HEK293T (cell line): ENCODE results near the gene SLC25A29.

Source experiments
- CTCF ChIA-PET: fragments of 350-600 bp; formaldehyde crosslinking; extraction: SDS; loops from one replicate; lab custom pipeline; 2021; ENCODE audit warnings: antibody characterized with exemption, inconsistent platforms; lab: Yijun Ruan, JAX
- POLR2A ChIA-PET: fragments of 350-600 bp; formaldehyde crosslinking; extraction: SDS; loops from one replicate; lab custom pipeline; 2020; ENCODE audit warnings: antibody characterized with exemption, inconsistent platforms; lab: Yijun Ruan, JAX
- DNase-seq: peaks from one replicate; pipeline ENCODE4 v3.0.0; 2012; ENCODE audit warnings: mixed read lengths; ENCODE audit errors: extremely low spot score
- ARNT ChIP-seq: fragments of 450-650 bp; IDR thresholded peaks from 2 replicates; pipeline ENCODE4 v1.6.1; 2017; ENCODE audit warnings: mild to moderate bottlenecking
- BHLHE40 ChIP-seq: fragments of 450-650 bp; IDR thresholded peaks from 2 replicates; pipeline ENCODE4 v1.6.1; 2016; ENCODE audit warnings: mild to moderate bottlenecking, moderate library complexity, borderline replicate concordance
- CTBP1 ChIP-seq: fragments of 450-650 bp; IDR thresholded peaks from 2 replicates; pipeline ENCODE4 v1.6.1; 2016; ENCODE audit warnings: borderline replicate concordance
- ELF4 ChIP-seq: fragments of 450-650 bp; IDR thresholded peaks from 2 replicates; pipeline ENCODE4 v1.6.1; 2017; ENCODE audit warnings: antibody characterized with exemption
- FOXA1 ChIP-seq: fragments of 450-650 bp; IDR thresholded peaks from 2 replicates; pipeline ENCODE4 v1.6.1; 2016; ENCODE audit warnings: mild to moderate bottlenecking
- FOXK2 ChIP-seq: fragments of 450-650 bp; IDR thresholded peaks from 2 replicates; pipeline ENCODE4 v1.6.1; 2016; ENCODE audit warnings: mild to moderate bottlenecking
- FOXM1 ChIP-seq: fragments of 450-650 bp; IDR thresholded peaks from 2 replicates; pipeline ENCODE4 v1.6.1; 2017; ENCODE audit warnings: mild to moderate bottlenecking, borderline replicate concordance
- HDGF ChIP-seq: fragments of 450-650 bp; IDR thresholded peaks from 2 replicates; pipeline ENCODE4 v1.6.1; 2017; ENCODE audit warnings: antibody characterized with exemption, borderline replicate concordance
- L3MBTL2 ChIP-seq: fragments of 450-650 bp; conservative IDR thresholded peaks from 2 replicates; pipeline ENCODE4 v1.6.1; 2016; ENCODE audit warnings: mild to moderate bottlenecking
- LEF1 ChIP-seq: fragments of 450-650 bp; IDR thresholded peaks from 2 replicates; pipeline ENCODE4 v1.6.1; 2017; ENCODE audit warnings: mild to moderate bottlenecking, borderline replicate concordance
- NFRKB ChIP-seq: fragments of 450-650 bp; IDR thresholded peaks from 2 replicates; pipeline ENCODE4 v1.6.1; 2016; ENCODE audit warnings: mild to moderate bottlenecking, moderate library complexity
- PKNOX1 ChIP-seq: fragments of 450-650 bp; IDR thresholded peaks from 2 replicates; pipeline ENCODE4 v1.6.1; 2016
- SP1 ChIP-seq: fragments of 450-650 bp; IDR thresholded peaks from 2 replicates; pipeline ENCODE4 v1.6.1; 2017
- SUZ12 ChIP-seq: fragments of 450-650 bp; IDR thresholded peaks from 2 replicates; pipeline ENCODE4 v1.6.1; 2016; ENCODE audit warnings: mild to moderate bottlenecking
- TARDBP ChIP-seq: fragments of 450-650 bp; IDR thresholded peaks from 2 replicates; pipeline ENCODE4 v1.6.1; 2016
- ZNF384 ChIP-seq: fragments of 450-650 bp; IDR thresholded peaks from 2 replicates; pipeline ENCODE4 v1.6.1; 2016

The SLC25A29 gene

GRCh38 chr14:100332797-100333196 is 26.6 kb upstream of the SLC25A29 start:
- ChIA-PET CTCF (no interaction called here), POLR2A (no interaction called here)
- TF ChIP-seq PKNOX1 (no peak), CTBP1 (no peak), HDGF (no peak)
- DNase-seq, result no peak

- ChIA-PET POLR2A (no interaction called here), CTCF (no interaction called here)
- no peak for DNase-seq
- TF ChIP-seq PKNOX1, result no peak
- no peak for TF ChIP-seq SUZ12
- TF ChIP-seq FOXK2, result no peak
- no peak for TF ChIP-seq LEF1
- TF ChIP-seq FOXM1, result no peak
- TF ChIP-seq NFRKB, result no peak
- TF ChIP-seq FOXA1, result no peak
- no peak for TF ChIP-seq ARNT
- TF ChIP-seq HDGF, result no peak
- no peak for TF ChIP-seq ZNF384
- TF ChIP-seq BHLHE40, result no peak
- TF ChIP-seq TARDBP, result no peak
Measured at GRCh38 chr14:100332071-100332639, 25.9 kb upstream of the SLC25A29 start.

GRCh38 chr14:100330388-100330931 is 24.2 kb upstream of the SLC25A29 start:
- no peak for DNase-seq
- POLR2A ChIA-PET, result interaction anchor here (1.5 kb wide), 1 partner anchor 11 kb away, joined by 3 read pairs; no protein-coding TSS in a partner anchor
- TF ChIP-seq HDGF (no peak), SP1 (no peak), SUZ12 (no peak), ZNF384 (no peak), FOXM1 (no peak), TARDBP (no peak), ARNT (no peak), LEF1 (no peak), L3MBTL2 (no peak), CTBP1 (no peak), NFRKB (no peak), BHLHE40 (no peak), FOXK2 (no peak), PKNOX1 (no peak), ELF4 (no peak), FOXA1 (no peak)
- CTCF ChIA-PET, result no interaction called here

GRCh38 chr14:100330007-100330344 is 23.7 kb upstream of the SLC25A29 start:
- no peak for TF ChIP-seq FOXM1
- TF ChIP-seq L3MBTL2, result no peak
- TF ChIP-seq TARDBP, result no peak
- no peak for TF ChIP-seq PKNOX1
- TF ChIP-seq LEF1, result no peak
- no peak for TF ChIP-seq FOXA1
- TF ChIP-seq FOXK2, result no peak
- no peak for TF ChIP-seq BHLHE40
- TF ChIP-seq ARNT, result no peak
- TF ChIP-seq HDGF, result no peak
- TF ChIP-seq NFRKB, result no peak
- no peak for TF ChIP-seq CTBP1
- no peak for TF ChIP-seq ZNF384
- TF ChIP-seq SP1, result no peak
- no peak for TF ChIP-seq SUZ12
- no peak for TF ChIP-seq ELF4
- CTCF ChIA-PET, result no interaction called here
- DNase-seq, result no peak
- POLR2A ChIA-PET, result interaction anchor here (1.5 kb wide), 1 partner anchor 11 kb away, joined by 3 read pairs; no protein-coding TSS in a partner anchor

GRCh38 chr14:100329233-100330006 is 23.2 kb upstream of the SLC25A29 start:
- CTCF ChIA-PET, result no interaction called here
- DNase-seq, result no peak
- TF ChIP-seq PKNOX1 (no peak), ZNF384 (no peak), FOXK2 (no peak), NFRKB (no peak), TARDBP (no peak), FOXA1 (no peak), HDGF (no peak), L3MBTL2 (no peak), ARNT (no peak), SUZ12 (no peak), ELF4 (no peak), SP1 (no peak)
- POLR2A ChIA-PET, result no interaction called here
